NOMO-1 (cell line): ENCODE results near the gene BMP10.

Experiments
- DNase-seq, 2 experiments: peaks; one replicate each; lab custom pipeline; 2025; ENCODE audit not compliant: unreplicated experiment in 2 of 2; lab: John Stamatoyannopoulos, UW

The BMP10 gene

GRCh38 chr2:68853915-68854314, 17.3 kb downstream of the BMP10 start:
- no peak for DNase-seq

- no peak for DNase-seq
Measured at GRCh38 chr2:68853035-68853434, 18.2 kb downstream of the BMP10 start.

DNA sequence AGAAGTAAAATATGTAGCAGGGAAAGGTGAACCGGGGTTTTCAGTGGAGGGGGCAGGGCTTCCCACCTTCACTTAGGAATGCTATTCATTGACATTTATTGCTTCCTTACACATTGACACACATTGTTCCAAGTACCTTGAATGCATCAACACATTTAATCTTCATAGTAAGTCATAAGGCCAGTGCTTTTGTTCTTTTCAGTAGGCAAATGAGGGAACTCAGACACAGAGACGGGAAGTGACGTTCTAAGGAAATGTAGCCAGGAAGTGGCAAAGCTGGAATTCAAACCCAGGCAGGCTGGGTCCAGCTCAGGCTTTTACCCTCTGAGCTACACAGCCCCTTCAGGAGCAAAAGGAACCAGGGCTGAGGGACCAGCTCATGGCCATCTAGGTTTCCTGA, 20.7 kb downstream of the BMP10 start:
- no peak for DNase-seq

DNA sequence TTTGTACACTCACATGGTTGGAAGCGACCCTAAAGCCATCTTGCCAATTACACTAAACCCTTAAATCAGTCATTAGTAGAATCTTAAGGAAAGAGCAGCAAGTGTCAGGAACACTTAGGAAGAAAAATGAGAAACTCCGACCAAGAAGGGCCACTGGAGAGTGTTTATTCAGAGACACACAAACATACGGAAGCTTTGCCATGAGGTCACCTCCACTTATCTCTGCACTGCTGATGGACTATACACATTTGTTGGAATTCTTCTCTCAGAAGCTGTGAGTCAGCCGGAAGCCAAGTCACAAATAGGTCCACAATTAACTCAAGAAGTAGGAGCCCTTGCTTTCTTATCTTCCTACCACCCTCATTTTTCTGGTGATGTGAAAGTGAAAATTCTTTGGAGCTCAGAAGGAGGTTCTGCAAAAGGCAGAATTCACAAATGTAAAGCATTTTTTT, 21.6 kb downstream of the BMP10 start:
- peak in 1 of 2 experiments; percentile 8 for DNase-seq

DNA sequence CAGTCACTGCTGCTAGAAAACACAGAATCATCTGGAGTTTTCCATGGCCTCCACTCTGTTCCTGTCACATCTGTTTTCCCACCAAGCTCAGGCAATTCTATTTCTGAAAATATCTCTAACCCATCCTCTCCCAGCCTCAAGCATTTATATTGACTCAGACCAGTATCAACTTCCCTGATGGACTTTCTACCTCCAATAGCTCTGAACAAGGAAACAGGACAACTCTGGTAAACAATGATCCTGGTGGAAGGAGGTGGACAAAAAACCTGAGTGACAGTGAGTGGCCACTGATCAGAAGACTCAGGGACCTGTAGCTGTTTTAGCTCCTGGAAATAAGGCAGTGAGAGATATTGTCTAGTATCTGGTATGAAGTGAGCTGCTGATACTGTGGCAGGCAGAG, 23.4 kb downstream of the BMP10 start:
- DNase-seq: no peak

DNA sequence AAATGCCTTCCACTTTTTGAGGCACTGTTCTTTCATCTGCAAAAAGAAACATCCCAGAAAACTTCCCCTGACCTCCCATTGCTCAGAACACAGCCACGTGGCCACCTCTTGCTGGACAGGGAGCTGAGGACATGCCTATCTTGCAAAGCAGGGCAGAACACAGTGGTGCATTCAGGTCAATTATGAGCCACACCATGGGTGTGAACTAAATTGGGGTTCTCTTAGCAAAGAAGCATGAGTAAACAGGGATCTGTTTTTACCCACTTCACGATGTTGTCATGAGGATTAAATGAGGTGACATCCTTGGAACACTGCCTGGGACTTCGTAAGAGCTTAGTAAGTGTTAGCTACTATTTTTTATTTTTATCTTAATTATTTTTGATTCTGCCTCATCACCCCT, 25.1 kb downstream of the BMP10 start:
- DNase-seq: no peak

DNA sequence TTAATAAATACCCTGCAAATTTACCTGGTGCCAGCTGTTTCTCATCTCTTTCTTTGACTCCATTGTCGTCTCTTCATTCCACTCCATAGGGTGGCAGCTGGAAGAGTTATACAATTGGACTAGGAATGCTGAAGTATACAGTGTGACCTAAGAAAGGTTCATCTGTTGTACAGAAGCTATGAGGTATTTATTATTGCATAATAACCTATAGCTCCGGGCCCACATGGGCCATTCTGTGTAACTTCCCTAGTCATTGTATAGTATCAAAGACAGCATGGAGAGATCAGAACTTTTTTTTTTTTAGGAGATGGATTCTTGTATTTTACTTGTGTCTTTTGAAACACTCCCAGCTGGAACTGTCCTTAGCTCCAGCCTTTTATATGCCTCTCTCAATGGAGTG, 26.2 kb downstream of the BMP10 start:
- peak in 1 of 2 experiments; percentile 6 for DNase-seq

- peak in 1 of 2 experiments; percentile 2 for DNase-seq
Measured at GRCh38 chr2:68839260-68839833, 31.9 kb downstream of the BMP10 start.

DNA sequence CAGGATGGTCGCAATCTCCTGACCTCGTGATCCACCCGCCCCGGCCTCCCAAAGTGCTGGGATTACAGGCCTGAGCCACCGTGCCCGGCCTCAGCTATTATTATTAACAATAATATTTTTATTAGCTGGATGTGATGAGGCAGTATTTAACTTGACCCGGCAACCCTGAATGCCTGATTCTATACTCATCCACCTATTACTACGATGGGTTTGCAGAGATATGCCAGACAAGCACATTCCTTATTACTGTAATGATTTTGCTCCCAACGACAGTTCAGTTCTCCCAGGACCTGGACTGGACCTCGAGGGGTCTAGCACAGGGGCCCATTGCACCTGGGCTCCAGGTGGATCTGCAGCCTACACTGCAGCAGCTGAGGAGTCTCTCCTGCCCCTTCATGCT, 32.6 kb downstream of the BMP10 start:
- no peak for DNase-seq

- no peak for DNase-seq
Measured at GRCh38 chr2:68837861-68838341, 33.3 kb downstream of the BMP10 start.

DNA sequence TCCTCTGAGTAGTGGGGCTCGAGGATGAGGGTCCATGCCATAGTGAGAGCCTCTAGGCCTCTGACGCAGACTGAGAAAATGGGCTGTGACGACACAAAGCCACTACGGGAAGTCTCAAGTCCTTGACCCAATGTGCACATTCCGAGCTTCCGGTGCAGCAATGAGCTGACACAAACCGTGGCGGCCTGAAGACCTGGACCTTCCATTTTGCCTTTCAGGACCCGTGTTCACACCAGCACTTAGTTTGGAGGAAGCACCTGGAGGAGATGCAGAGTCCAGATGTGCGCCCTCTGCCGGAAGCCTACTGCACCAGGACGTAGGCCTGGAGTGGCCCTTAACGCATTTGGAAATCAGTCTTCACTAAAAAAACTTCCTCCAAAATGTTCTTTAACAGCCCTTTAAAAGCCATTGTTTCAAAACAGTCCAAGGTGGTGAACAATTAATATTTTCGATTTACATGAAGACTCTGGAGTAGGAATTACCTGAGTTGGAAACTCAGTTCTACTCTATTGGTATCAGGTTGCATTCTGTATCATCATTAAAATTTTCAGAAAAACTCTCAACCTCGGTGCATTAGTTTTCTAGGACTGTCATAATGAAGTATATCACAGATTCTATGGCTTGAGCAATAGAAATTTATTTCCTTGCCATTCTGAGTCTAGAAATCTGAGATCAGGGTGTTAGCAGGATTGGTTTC, 33.9 kb downstream of the BMP10 start:
- peak; percentile 71 to 73 for DNase-seq

- DNase-seq: peak; percentile 23 to 65
Measured at GRCh38 chr2:68835621-68836020, 35.6 kb downstream of the BMP10 start.

DNA sequence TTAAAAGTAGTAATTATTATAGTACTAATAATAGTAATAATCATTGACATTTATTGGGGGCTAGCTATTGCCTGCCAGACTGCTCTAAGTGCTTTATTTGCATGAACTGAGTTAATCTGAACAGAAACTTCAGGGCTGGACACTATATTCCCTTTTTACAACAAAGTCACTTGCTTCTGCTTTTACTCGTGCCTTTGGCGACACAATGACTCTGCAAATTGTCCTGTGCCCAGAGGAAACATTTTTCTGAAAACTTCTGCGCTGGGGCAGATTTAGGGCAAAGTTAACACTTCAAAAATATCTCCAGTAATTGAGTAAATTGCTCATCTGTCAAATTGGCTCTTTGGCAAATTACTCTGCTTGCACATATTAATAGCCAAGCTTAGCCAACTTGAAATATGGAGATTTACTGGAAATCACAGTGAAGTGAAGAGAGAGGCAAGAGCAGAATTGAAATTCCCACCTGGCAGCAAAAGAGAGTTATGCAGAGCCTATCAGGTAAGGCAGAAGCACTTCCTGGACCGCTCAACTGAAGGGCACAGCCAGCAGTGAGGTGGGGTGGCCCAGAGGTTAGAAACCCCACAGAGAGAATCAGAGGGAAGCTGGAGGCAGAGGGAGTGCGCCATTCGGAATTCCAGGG, 36.3 kb downstream of the BMP10 start:
- DNase-seq: peak; percentile 67 to 89

- no peak for DNase-seq
Measured at GRCh38 chr2:68833162-68833561, 38.0 kb downstream of the BMP10 start.

DNA sequence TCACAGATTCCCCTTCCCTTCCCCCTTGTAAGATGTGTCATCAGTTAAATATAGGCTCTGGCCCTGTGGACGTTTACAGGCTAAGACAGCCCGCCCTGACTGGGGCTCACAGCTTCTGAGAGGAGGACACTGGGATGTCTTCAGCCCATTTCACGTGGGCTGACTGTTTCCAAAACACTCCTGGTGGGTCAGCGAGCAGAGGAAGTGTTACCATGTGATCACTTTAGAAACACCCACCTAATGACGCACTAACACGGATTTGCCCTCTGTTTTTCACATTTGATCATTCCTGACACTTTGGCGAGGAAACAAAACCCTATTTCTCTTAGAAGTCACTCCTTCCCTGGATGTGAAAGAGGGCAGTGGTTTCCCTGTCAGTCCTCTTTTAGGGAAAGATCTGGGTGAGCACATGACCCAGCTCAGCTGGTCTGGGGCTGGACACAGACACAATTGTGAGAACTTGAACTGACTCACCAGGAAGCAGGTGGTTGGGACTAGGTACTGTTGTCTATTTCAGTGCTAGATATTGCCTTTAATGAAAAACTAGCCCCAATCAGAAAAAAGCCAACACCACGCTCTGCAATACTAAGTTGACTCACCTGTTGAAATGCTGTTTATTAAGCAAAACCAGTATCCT, 38.8 kb downstream of the BMP10 start:
- peak; percentile 72 to 78 for DNase-seq

DNA sequence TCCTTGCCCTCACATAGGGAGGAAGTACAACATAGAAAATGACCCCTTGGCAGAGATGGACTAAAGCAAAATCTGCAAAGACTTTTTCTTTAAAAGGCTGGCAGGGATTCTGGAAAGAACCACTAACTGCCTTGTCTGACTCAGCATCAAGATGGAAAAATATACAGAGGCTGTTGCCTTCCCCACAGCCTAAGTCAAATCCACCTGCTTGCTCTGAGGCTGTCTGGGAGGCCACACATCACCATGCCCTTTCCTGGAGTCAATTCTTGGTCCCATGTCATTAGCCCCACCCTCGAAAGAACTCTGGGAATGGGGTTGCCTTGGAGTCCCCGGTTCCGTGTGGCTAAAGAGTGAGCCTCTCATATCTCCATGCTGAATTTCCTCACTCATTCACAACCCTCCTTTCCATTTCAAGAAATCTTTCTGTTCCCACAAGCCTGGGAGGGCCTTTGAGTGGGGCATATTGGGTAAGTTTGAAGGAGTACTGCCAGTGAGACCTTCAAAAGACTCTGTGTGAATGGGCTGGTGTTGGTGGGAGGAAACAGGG, 39.4 kb downstream of the BMP10 start:
- DNase-seq: no peak

DNA sequence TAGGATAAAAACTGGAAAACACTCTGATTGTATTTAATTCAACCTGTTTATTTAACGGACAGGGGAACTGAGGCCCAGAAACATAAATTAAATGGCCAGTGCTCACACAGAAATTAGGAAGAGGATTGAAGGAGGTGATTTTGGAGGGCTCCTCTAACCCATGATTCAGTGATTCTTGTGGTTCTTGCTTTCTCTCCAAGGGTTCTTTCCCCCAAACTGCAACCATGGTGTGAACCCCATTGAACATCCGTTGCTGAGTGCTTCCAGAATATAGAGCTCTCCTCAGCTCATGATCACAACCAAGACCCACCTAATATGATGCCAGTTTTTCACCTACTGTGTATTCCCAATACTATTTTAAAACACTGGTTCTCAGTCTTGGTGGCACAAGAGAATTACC, 41.4 kb downstream of the BMP10 start:
- no peak for DNase-seq

DNA sequence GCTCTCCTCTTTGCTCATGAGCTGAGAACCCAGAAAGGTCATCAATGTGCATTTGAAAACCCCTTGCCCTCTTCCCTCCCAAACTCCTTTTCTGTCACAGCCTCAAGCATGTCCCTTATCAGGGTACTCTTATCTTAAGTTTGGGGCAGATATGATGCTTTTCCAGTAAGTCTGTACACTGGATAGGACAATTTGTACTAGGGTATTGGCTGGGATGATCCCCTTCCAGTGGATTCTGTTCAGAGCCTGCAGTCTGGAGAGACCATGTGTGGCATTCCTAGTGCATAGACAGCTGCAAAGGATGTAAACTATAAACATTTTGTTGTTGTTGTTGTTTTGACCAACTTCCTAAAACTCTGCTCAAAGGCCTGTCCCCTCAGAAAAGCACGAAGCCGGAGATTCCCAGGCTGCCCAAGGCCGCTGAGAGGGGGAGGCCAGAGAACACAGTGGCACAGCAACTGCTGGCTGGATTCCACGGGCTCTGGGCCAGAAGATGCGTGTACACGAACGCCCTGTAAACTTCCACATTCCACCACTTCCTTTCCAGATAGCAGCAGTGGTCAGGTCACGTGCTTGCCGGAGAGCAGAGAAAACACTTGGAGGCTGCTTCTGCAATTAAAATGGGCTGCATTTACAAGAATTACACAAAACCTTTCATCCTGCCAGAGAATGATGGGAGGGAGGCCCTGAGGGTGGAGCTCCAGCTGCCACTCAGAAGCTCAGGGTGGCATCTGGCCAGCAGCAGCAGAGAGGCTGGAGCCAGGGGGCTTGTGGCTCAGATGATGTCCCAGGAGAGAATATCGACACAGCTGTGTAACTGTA, 42.1 kb downstream of the BMP10 start:
- DNase-seq: peak; percentile 88 to 97

GRCh38 chr2:68827666-68828065, 43.5 kb downstream of the BMP10 start:
- DNase-seq: no peak

DNA sequence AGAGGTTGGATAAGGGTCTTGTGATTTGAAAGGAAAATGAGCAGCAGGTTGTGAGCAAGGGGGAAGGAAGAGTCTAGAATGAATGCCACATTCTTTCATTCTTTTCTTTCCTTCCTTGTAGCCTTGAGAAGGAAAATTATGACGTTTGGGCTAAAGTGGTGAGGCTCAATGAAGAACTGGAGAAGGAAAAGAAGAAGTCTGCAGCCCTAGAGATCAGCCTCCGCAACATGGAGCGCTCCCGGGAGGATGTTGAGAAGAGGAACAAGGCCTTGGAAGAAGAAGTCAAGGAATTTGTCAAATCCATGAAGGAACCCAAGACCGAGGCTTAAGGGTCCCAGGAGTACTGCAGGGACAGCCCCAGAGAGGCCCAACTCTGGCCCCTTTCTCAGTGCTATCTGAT, 45.3 kb downstream of the BMP10 start:
- DNase-seq: no peak
